Measurements from ENCODE around the gene CCDC33. TPM values are rescaled to one million over a fixed set of nuclear protein-coding genes. Genes with fewer than 3 reads are reported as not detected.

CCDC33 gene
- total RNA-seq, 1 experiment from 2014 or later = 0.77 TPM

DNA sequence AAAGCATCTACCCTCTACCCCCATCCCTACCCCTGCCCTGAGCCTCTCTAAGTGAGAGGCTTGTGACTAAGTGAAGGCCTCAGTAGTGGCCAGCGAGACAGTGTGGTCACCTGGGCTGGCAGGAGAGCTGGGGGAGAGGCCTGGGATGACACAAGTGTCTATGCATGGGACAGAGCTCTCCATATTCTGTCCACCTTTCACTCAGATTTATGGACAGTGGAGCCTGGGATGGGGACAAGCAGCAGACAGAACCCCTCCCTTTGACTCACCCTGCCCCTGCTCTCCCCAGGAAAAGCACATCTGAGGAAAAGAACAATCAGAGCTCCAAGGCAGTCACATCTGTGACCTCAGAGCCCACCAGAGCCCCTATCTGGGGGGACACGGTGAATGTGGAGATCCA, 26.0 kb downstream of the CCDC33 start:
- CTCF ChIA-PET = no interaction called here

DNA sequence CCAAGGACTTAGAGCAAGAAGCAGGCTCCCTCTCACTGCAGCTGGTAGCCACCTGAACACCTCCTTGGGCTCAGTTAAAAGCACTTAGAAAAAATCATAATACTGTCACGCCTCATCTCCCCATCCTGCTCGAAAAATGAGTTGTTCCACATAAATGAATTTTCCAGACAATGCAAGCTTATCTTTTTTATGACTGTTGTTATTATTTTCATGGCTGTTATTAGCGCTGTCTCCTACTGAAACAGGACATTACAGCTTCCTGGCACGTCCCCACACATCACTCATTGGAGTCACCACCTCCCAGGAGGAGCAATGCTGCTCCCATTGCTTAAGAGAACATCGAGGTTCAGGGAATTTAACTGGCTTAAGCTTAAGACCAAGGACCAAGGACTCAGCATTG, 26.5 kb downstream of the CCDC33 start:
- Histone ChIP-seq H3F3A (ENCODE audit: low read length, unreplicated experiment) (no peaks in the 10 kb centered on the region), H3K9ac (ENCODE audit: low read length) (no peak overlapping the region), H4K20me1 (ENCODE audit: low read length) (no peaks in the 10 kb centered on the region), H3K36me3 (ENCODE audit: low read depth, low read length) (no peaks in the 10 kb centered on the region), H3K4me1 (ENCODE audit: insufficient read depth, low read length) (no peaks in the 10 kb centered on the region), H3K79me2 (ENCODE audit: low read length) (no peaks in the 10 kb centered on the region), H3K9me3 (ENCODE audit: low read length) (no peaks in the 10 kb centered on the region), H3K27me3 (ENCODE audit: low read length) (peaks cover 32% of the 10 kb centered on the region), H3K4me3 (ENCODE audit: low read length) (no peak overlapping the region), H3K9me2 (replicated peaks; ENCODE audit: low read length) (no peaks in the 10 kb centered on the region), H2AFZ (ENCODE audit: low read length) (no peak overlapping the region), H3K27ac (ENCODE audit: low read length) (no peak overlapping the region), H3K4me2 (ENCODE audit: low read length) (no peak overlapping the region)
- intact Hi-C loops (cut with micrococcal nuclease) = no loop called here
- ATAC-seq (no peak), DNase-seq (no peak)
- TF ChIP-seq, protein P1, sequence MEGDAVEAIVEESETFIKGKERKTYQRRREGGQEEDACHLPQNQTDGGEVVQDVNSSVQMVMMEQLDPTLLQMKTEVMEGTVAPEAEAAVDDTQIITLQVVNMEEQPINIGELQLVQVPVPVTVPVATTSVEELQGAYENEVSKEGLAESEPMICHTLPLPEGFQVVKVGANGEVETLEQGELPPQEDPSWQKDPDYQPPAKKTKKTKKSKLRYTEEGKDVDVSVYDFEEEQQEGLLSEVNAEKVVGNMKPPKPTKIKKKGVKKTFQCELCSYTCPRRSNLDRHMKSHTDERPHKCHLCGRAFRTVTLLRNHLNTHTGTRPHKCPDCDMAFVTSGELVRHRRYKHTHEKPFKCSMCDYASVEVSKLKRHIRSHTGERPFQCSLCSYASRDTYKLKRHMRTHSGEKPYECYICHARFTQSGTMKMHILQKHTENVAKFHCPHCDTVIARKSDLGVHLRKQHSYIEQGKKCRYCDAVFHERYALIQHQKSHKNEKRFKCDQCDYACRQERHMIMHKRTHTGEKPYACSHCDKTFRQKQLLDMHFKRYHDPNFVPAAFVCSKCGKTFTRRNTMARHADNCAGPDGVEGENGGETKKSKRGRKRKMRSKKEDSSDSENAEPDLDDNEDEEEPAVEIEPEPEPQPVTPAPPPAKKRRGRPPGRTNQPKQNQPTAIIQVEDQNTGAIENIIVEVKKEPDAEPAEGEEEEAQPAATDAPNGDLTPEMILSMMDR (conservative IDR thresholded peaks at IDR 0.05; ENCODE audit: low read depth, low read length) = no peak
- TF ChIP-seq EZH2 (IDR thresholded peaks at IDR 0.05; ENCODE audit: low read length, unreplicated experiment) (no peak), EZH2phosphoT487 (IDR thresholded peaks at IDR 0.05; ENCODE audit: borderline replicate concordance, low read length) (no peak)
- ChIA-PET POLR2A (ENCODE audit: unreplicated experiment) (no interaction called here), CTCF (no interaction called here)
- no TSS peak for BruUV-seq (replicated peaks)

More for the DNA sequence above, 26.0 kb downstream of the CCDC33 start:
- Histone ChIP-seq H3F3A (ENCODE audit: low read length, unreplicated experiment) (no peaks in the 10 kb centered on the region), H3K9me2 (replicated peaks; ENCODE audit: low read length) (no peaks in the 10 kb centered on the region), H4K20me1 (ENCODE audit: low read length) (no peaks in the 10 kb centered on the region), H3K9ac (ENCODE audit: low read length) (no peak overlapping the region), H3K36me3 (ENCODE audit: low read depth, low read length) (no peaks in the 10 kb centered on the region), H3K4me2 (ENCODE audit: low read length) (no peak overlapping the region), H3K79me2 (ENCODE audit: low read length) (no peaks in the 10 kb centered on the region), H3K27me3 (ENCODE audit: low read length) (peaks cover 35% of the 10 kb centered on the region), H3K4me1 (ENCODE audit: insufficient read depth, low read length) (no peaks in the 10 kb centered on the region), H3K27ac (ENCODE audit: low read length) (no peak overlapping the region), H3K4me3 (ENCODE audit: low read length) (no peak overlapping the region), H2AFZ (ENCODE audit: low read length) (no peak overlapping the region), H3K9me3 (ENCODE audit: low read length) (no peaks in the 10 kb centered on the region)
- no peak for TF ChIP-seq EZH2 (IDR thresholded peaks at IDR 0.05; ENCODE audit: low read length, unreplicated experiment)
- TF ChIP-seq, protein P1 (conservative IDR thresholded peaks at IDR 0.05; ENCODE audit: low read depth, low read length) = no peak
- TF ChIP-seq EZH2phosphoT487 (IDR thresholded peaks at IDR 0.05; ENCODE audit: borderline replicate concordance, low read length) = no peak
- DNase-seq (no peak), ATAC-seq (no peak)
- BruUV-seq (replicated peaks) = no TSS peak
- intact Hi-C loops (cut with micrococcal nuclease) = no loop called here
- POLR2A ChIA-PET (ENCODE audit: unreplicated experiment) = no interaction called here

DNA sequence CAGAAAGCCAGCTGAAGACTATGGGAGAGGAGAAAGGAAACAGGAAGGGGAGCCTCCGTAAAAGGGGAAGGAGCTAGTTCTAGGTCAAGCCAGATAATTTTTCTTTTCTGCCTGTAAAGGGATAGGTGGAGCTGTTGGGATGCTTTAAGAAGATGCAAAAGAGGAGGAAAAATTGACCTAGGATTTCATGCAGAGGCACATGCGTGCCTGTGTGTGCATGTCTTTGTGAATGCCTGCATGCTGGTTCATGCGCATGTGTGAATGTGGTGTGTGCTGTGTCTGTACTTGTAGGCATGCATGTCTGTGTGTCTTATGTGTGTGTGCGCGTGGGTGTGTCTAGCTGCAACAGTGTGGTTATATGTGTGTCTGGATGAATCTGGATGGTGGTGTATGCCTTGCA, 27.3 kb downstream of the CCDC33 start:
- no peak overlapping the region for H2AFZ ChIP-seq (ENCODE audit: low read length)
- TF ChIP-seq EZH2 (IDR thresholded peaks at IDR 0.05; ENCODE audit: low read length, unreplicated experiment) = no peak
- TF ChIP-seq, protein P1 (conservative IDR thresholded peaks at IDR 0.05; ENCODE audit: low read depth, low read length) = no peak
- no peak for TF ChIP-seq EZH2phosphoT487 (IDR thresholded peaks at IDR 0.05; ENCODE audit: borderline replicate concordance, low read length)
- H3K27ac ChIP-seq (ENCODE audit: low read length) = no peak overlapping the region
- H3K36me3 ChIP-seq (ENCODE audit: low read depth, low read length) = no peaks in the 10 kb centered on the region
- intact Hi-C loops (cut with micrococcal nuclease) = no loop called here
- no peaks in the 10 kb centered on the region for H3K9me3 ChIP-seq (ENCODE audit: low read length)
- H3K4me1 ChIP-seq (ENCODE audit: insufficient read depth, low read length) = no peaks in the 10 kb centered on the region
- ATAC-seq (no peak), DNase-seq (no peak)
- H3K9ac ChIP-seq (ENCODE audit: low read length) = no peak overlapping the region
- no peaks in the 10 kb centered on the region for H3K79me2 ChIP-seq (ENCODE audit: low read length)
- H3K9me2 ChIP-seq (replicated peaks; ENCODE audit: low read length) = no peaks in the 10 kb centered on the region
- ChIA-PET CTCF (no interaction called here), POLR2A (ENCODE audit: unreplicated experiment) (no interaction called here)
- peaks cover 24% of the 10 kb centered on the region for H3K27me3 ChIP-seq (ENCODE audit: low read length)
- no peaks in the 10 kb centered on the region for H3F3A ChIP-seq (ENCODE audit: low read length, unreplicated experiment)
- H3K4me3 ChIP-seq (ENCODE audit: low read length) = no peak overlapping the region
- H3K4me2 ChIP-seq (ENCODE audit: low read length) = no peak overlapping the region
- no TSS peak for BruUV-seq (replicated peaks)
- H4K20me1 ChIP-seq (ENCODE audit: low read length) = no peaks in the 10 kb centered on the region

Data from PC-3 (cell line).